OCI-LY3 (cell line): ENCODE data around the gene MEF2C.

ENCODE experiments used
- H2AFZ ChIP-seq: fragments of 200-600, 300-600 bp; shearing (Covaris generic); 2 replicates; pipeline ENCODE4 v1.6.0; 2014; ENCODE audit warnings: antibody characterized with exemption, low read depth, low read length
- H3K27ac ChIP-seq: fragments of 200-600, 300-600 bp; sonication (generic); 2 replicates; pipeline ENCODE4 v1.5.1; 2014; ENCODE audit warnings: mild to moderate bottlenecking, low read length, moderate library complexity, mixed read lengths
- H3K27me3 ChIP-seq: fragments of 200-600, 300-600 bp; sonication (generic); 2 replicates; pipeline ENCODE4 v1.6.1; 2014; ENCODE audit warnings: low read depth, low read length, mixed read lengths
- H3K36me3 ChIP-seq: fragments of 200-600, 300-600 bp; sonication (generic); replicated peaks from 2 replicates; pipeline ENCODE3; 2014; ENCODE audit warnings: low read depth, low read length, mixed read lengths
- H3K4me1 ChIP-seq: fragments of 300-600, 200-600 bp; sonication (generic); 2 replicates; pipeline ENCODE4 v1.6.1; 2014; ENCODE audit warnings: low read length, mixed read lengths
- H3K4me2 ChIP-seq: fragments of 200-600, 300-600 bp; sonication (generic); 2 replicates; pipeline ENCODE4 v1.6.1; 2014; ENCODE audit warnings: low read length, mixed read lengths
- H3K4me3 ChIP-seq: fragments of 300-600, 200-600 bp; sonication (generic); 2 replicates; pipeline ENCODE4 v1.5.1; 2014; ENCODE audit warnings: antibody characterized with exemption, mild to moderate bottlenecking, low read length, moderate library complexity
- H3K79me2 ChIP-seq: fragments of 300-600, 200-600 bp; shearing (Covaris generic); 2 replicates; pipeline ENCODE4 v1.6.1; 2014; ENCODE audit warnings: mild to moderate bottlenecking, low read length, mixed read lengths
- H3K9ac ChIP-seq: fragments of 300-600, 200-600 bp; shearing (Covaris generic); 2 replicates; pipeline ENCODE4 v1.6.0; 2014; ENCODE audit warnings: mild to moderate bottlenecking, low read length, moderate library complexity
- H3K9me3 ChIP-seq: fragments of 200-600, 300-600 bp; shearing (Covaris generic); 2 replicates; pipeline ENCODE4 v1.6.1; 2014; ENCODE audit warnings: low read length, mixed read lengths; ENCODE audit not compliant: insufficient read depth
- H4K20me1 ChIP-seq: fragments of 200-600, 300-600 bp; sonication (generic); 2 replicates; pipeline ENCODE4 v1.6.1; 2016; ENCODE audit warnings: low read length, mixed read lengths; ENCODE audit not compliant: insufficient read depth
- CTCF ChIP-seq: fragments of 200-600, 300-600 bp; sonication (generic); IDR thresholded peaks from 2 replicates; pipeline ENCODE4 v1.5.1; 2014; ENCODE audit warnings: antibody characterized with exemption, low read length, low read depth
- EZH2phosphoT487 ChIP-seq: fragments of 200-600 bp; shearing (Covaris generic); IDR thresholded peaks from 2 replicates; pipeline ENCODE4 v1.6.1; 2018; ENCODE audit warnings: antibody characterized with exemption, mixed run types, low read depth

The MEF2C gene

GRCh38 chr5:88693071-88693932 lies 189.7 kb downstream of the MEF2C start:
- Histone ChIP-seq H3K4me2 (no peak overlapping the region), H4K20me1 (no peaks in the 10 kb centered on the region), H3K9me3 (no peaks in the 10 kb centered on the region), H3K4me3 (no peak overlapping the region), H3K27ac (no peak overlapping the region), H3K79me2 (no peaks in the 10 kb centered on the region), H3K36me3 (no peaks in the 10 kb centered on the region), H3K27me3 (no peaks in the 10 kb centered on the region), H2AFZ (no peak overlapping the region), H3K4me1 (peaks cover 7% of the 10 kb centered on the region; the same call in 1 of the 2 replicates), H3K9ac (no peak overlapping the region)
- TF ChIP-seq EZH2phosphoT487 (no peak), CTCF (no peak)

- Histone ChIP-seq H4K20me1 (no peaks in the 10 kb centered on the region), H3K27ac (no peak overlapping the region), H3K4me2 (no peak overlapping the region), H3K4me1 (peaks cover 7% of the 10 kb centered on the region; the same call in 1 of the 2 replicates), H3K27me3 (no peaks in the 10 kb centered on the region), H3K4me3 (no peak overlapping the region), H3K36me3 (no peaks in the 10 kb centered on the region), H3K79me2 (no peaks in the 10 kb centered on the region), H3K9me3 (no peaks in the 10 kb centered on the region), H3K9ac (no peak overlapping the region), H2AFZ (no peak overlapping the region)
- no peak for TF ChIP-seq EZH2phosphoT487
- no peak for TF ChIP-seq CTCF
Measured at GRCh38 chr5:88691945-88692868, 190.8 kb downstream of the MEF2C start.

GRCh38 chr5:88691230-88691582 lies 191.8 kb downstream of the MEF2C start:
- peak overlapping the region; percentile 84 for H2AFZ ChIP-seq
- H3K36me3 ChIP-seq = no peaks in the 10 kb centered on the region
- no peaks in the 10 kb centered on the region for H3K79me2 ChIP-seq
- H3K4me3 ChIP-seq = peak overlapping the region; percentile 76
- H4K20me1 ChIP-seq = no peaks in the 10 kb centered on the region
- H3K4me2 ChIP-seq = peak overlapping the region; percentile 82
- no peaks in the 10 kb centered on the region for H3K27me3 ChIP-seq
- TF ChIP-seq EZH2phosphoT487 (no peak), CTCF (no peak; the same call in 1 of the 2 replicates)
- peak overlapping the region; percentile 27; the same call in 1 of the 2 replicates for H3K9ac ChIP-seq
- peaks cover 7% of the 10 kb centered on the region; the same call in 1 of the 2 replicates for H3K4me1 ChIP-seq
- no peaks in the 10 kb centered on the region for H3K9me3 ChIP-seq
- H3K27ac ChIP-seq = no peak overlapping the region
